Astrocyte (in vitro differentiated cells and primary cell): ENCODE data around the gene LAMA3.
"Not testable (repeated sequence)": the region's sequence is repeated elsewhere in the genome, so short reads cannot be mapped to it uniquely, and the experiment has no call there.

Source experiments
- CTCF ChIP-seq: IDR thresholded peaks from 2 replicates; pipeline ENCODE4 v1.5.1; 2011; ENCODE audit warnings: low read depth, mild to moderate bottlenecking, inconsistent platforms, low read length, moderate library complexity; ENCODE audit not compliant: insufficient read depth
- EZH2 ChIP-seq: IDR thresholded peaks from 2 replicates; pipeline ENCODE4 v1.6.1; 2012; ENCODE audit warnings: mild to moderate bottlenecking, low read length, inconsistent platforms; ENCODE audit not compliant: insufficient read depth

- not testable (repeated sequence) for TF ChIP-seq CTCF, EZH2
Observed at GRCh38 chr18:23733265-23733664, 44.0 kb downstream of the LAMA3 start.
